ENCODE results near the gene USP11.

USP11 gene

GRCh38 chrX:47210661-47211425 lies 22.0 kb upstream of the USP11 start:
- H4K20me1 ChIP-seq (ENCODE audit: insufficient read depth, low read length) = no peaks in the 10 kb centered on the region
- H3K9me2 ChIP-seq (ENCODE audit: low read depth, low read length) = no peaks in the 10 kb centered on the region
- H3K4me2 ChIP-seq (ENCODE audit: low read length) = no peak overlapping the region
- TF ChIP-seq, protein P1, sequence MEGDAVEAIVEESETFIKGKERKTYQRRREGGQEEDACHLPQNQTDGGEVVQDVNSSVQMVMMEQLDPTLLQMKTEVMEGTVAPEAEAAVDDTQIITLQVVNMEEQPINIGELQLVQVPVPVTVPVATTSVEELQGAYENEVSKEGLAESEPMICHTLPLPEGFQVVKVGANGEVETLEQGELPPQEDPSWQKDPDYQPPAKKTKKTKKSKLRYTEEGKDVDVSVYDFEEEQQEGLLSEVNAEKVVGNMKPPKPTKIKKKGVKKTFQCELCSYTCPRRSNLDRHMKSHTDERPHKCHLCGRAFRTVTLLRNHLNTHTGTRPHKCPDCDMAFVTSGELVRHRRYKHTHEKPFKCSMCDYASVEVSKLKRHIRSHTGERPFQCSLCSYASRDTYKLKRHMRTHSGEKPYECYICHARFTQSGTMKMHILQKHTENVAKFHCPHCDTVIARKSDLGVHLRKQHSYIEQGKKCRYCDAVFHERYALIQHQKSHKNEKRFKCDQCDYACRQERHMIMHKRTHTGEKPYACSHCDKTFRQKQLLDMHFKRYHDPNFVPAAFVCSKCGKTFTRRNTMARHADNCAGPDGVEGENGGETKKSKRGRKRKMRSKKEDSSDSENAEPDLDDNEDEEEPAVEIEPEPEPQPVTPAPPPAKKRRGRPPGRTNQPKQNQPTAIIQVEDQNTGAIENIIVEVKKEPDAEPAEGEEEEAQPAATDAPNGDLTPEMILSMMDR (IDR thresholded peaks at IDR 0.05; ENCODE audit: low read length) = no peak
- TF ChIP-seq EZH2 (IDR thresholded peaks at IDR 0.05; ENCODE audit: borderline replicate concordance, low read length) = no peak
- H3K9me3 ChIP-seq (ENCODE audit: low read length) = no peaks in the 10 kb centered on the region
- H3K9ac ChIP-seq (ENCODE audit: low read length) = no peak overlapping the region
- H3K36me3 ChIP-seq (ENCODE audit: insufficient read depth, low read length) = peaks cover 96% of the 10 kb centered on the region
- H3K27ac ChIP-seq (ENCODE audit: low read depth, low read length, poor library complexity, severe bottlenecking) = no peak overlapping the region
- H3K4me1 ChIP-seq (ENCODE audit: insufficient read depth, low read length, severe bottlenecking) = no peaks in the 10 kb centered on the region
- H3K79me2 ChIP-seq (ENCODE audit: insufficient read depth, low read length) = no peaks in the 10 kb centered on the region
- H2AFZ ChIP-seq (ENCODE audit: low read length) = no peak overlapping the region
- H3K27me3 ChIP-seq (ENCODE audit: insufficient read depth, low read length) = no peaks in the 10 kb centered on the region
- H3K4me3 ChIP-seq (ENCODE audit: low read depth, low read length, poor library complexity, severe bottlenecking) = no peak overlapping the region
- no peaks in the 10 kb centered on the region for H3F3A ChIP-seq (ENCODE audit: insufficient read depth, low read length)

GRCh38 chrX:47212381-47213293 lies 20.2 kb upstream of the USP11 start:
- Histone ChIP-seq H3K4me3 (ENCODE audit: low read depth, low read length, poor library complexity, severe bottlenecking) (no peak overlapping the region), H3F3A (ENCODE audit: insufficient read depth, low read length) (peaks cover 3% of the 10 kb centered on the region; the same call in 1 of the 2 replicates), H3K9ac (ENCODE audit: low read length) (no peak overlapping the region), H3K27ac (ENCODE audit: low read depth, low read length, poor library complexity, severe bottlenecking) (no peak overlapping the region), H3K36me3 (ENCODE audit: insufficient read depth, low read length) (peaks cover 86% of the 10 kb centered on the region), H4K20me1 (ENCODE audit: insufficient read depth, low read length) (no peaks in the 10 kb centered on the region), H3K9me2 (ENCODE audit: low read depth, low read length) (no peaks in the 10 kb centered on the region), H2AFZ (ENCODE audit: low read length) (no peak overlapping the region), H3K4me2 (ENCODE audit: low read length) (no peak overlapping the region), H3K4me1 (ENCODE audit: insufficient read depth, low read length, severe bottlenecking) (peaks cover 12% of the 10 kb centered on the region), H3K27me3 (ENCODE audit: insufficient read depth, low read length) (no peaks in the 10 kb centered on the region), H3K79me2 (ENCODE audit: insufficient read depth, low read length) (no peaks in the 10 kb centered on the region), H3K9me3 (ENCODE audit: low read length) (no peaks in the 10 kb centered on the region)
- no peak for TF ChIP-seq EZH2 (IDR thresholded peaks at IDR 0.05; ENCODE audit: borderline replicate concordance, low read length)
- TF ChIP-seq, protein P1 (IDR thresholded peaks at IDR 0.05; ENCODE audit: low read length) = no peak

GRCh38 chrX:47214435-47215077 lies 18.3 kb upstream of the USP11 start:
- H3K27ac ChIP-seq (ENCODE audit: low read depth, low read length, poor library complexity, severe bottlenecking) = no peak overlapping the region

More at GRCh38 chrX:47214435-47215077, 18.3 kb upstream of the USP11 start:
- H3K27me3 ChIP-seq (ENCODE audit: insufficient read depth, low read length) = no peaks in the 10 kb centered on the region
- no peak overlapping the region for H3K4me3 ChIP-seq (ENCODE audit: low read depth, low read length, poor library complexity, severe bottlenecking)
- peaks cover 9% of the 10 kb centered on the region for H3K79me2 ChIP-seq (ENCODE audit: insufficient read depth, low read length)
- no peaks in the 10 kb centered on the region for H4K20me1 ChIP-seq (ENCODE audit: insufficient read depth, low read length)
- H3K9ac ChIP-seq (ENCODE audit: low read length) = no peak overlapping the region
- peaks cover 69% of the 10 kb centered on the region for H3K36me3 ChIP-seq (ENCODE audit: insufficient read depth, low read length)
- peaks cover 14% of the 10 kb centered on the region for H3K4me1 ChIP-seq (ENCODE audit: insufficient read depth, low read length, severe bottlenecking)
- H3F3A ChIP-seq (ENCODE audit: insufficient read depth, low read length) = peaks cover 3% of the 10 kb centered on the region; the same call in 1 of the 2 replicates
- no peak for TF ChIP-seq EZH2 (IDR thresholded peaks at IDR 0.05; ENCODE audit: borderline replicate concordance, low read length)
- no peaks in the 10 kb centered on the region for H3K9me3 ChIP-seq (ENCODE audit: low read length)
- H3K9me2 ChIP-seq (ENCODE audit: low read depth, low read length) = no peaks in the 10 kb centered on the region
- H3K4me2 ChIP-seq (ENCODE audit: low read length) = no peak overlapping the region
- H2AFZ ChIP-seq (ENCODE audit: low read length) = no peak overlapping the region
